Measurements from ENCODE around the gene FAM170B. TPM values are rescaled to one million over a fixed set of nuclear protein-coding genes. Genes with fewer than 3 reads are reported as not detected.

FAM170B gene
- not detected in 2 replicates for total RNA-seq

GRCh38 chr10:49133706-49134248 lies at the start of gene FAM170B:
Gene FAM170B (minus strand): TSS chr10:49134021. CDS start chr10:49133918, 103 bp downstream.

GRCh38 chr10:49115015-49115795 lies 18.6 kb downstream of the FAM170B start, which contains the start of gene VSTM4:
Gene VSTM4 (minus strand): TSS chr10:49115522. CDS start chr10:49115485, 37 bp downstream.

Other genes with a start within 250 kb of the FAM170B start
- not detected in 2 replicates for gene LRRC18, start 194.2 kb downstream of the FAM170B start, total RNA-seq
- under 0.01 and 1.3 TPM in 2 replicates for gene VSTM4, start 18.5 kb downstream of the FAM170B start, total RNA-seq
- 0.43 TPM in 1 of 2 replicates, not detected in the other for gene TMEM273, start 54.4 kb upstream of the FAM170B start, total RNA-seq
- not detected in 2 replicates for gene C10orf71, start 165.1 kb upstream of the FAM170B start, total RNA-seq

Measured in placental pericyte (primary cell).